Body of pancreas (tissue), 4 donors: ENCODE data around the gene CFAP210. TPM values are rescaled to one million over a fixed set of nuclear protein-coding genes. Genes with fewer than 3 reads are reported as not detected.

Experiments used
- ATAC-seq: fragments of 150-250 bp; one replicate; pipeline ENCODE4 v1.9.1; 2016
- DNase-seq, 4 donors: peaks; one replicate each; pipeline ENCODE4 v3.0.0-alpha.2; 2019
- H3K27ac ChIP-seq, 4 donors: fragments of 200-600 bp; sonication (generic); 1 replicate in 3 of 4; 2 replicates in 1 of 4; pipeline versions ENCODE4 v1.5.1 to v1.6.1; 2016 to 2019; ENCODE audit warnings: mild to moderate bottlenecking in 1 of 4, mixed read lengths in 1 of 4, moderate library complexity in 1 of 4
- H3K27me3 ChIP-seq, 2 donors: fragments of 200-600 bp; sonication (generic); one replicate each; pipeline ENCODE4 v1.6.0; 2016; ENCODE audit warnings: mild to moderate bottlenecking in 1 of 2
- H3K36me3 ChIP-seq, 2 donors: fragments of 200-600 bp; sonication (generic); replicated peaks in 1 of 2; 2 replicates each; pipeline ENCODE4 v1.5.1; 2016; ENCODE audit warnings: low read depth in 2 of 2; ENCODE audit not compliant: insufficient read depth in 1 of 2
- H3K4me1 ChIP-seq: fragments of 200-600 bp; sonication (generic); one replicate; pipeline ENCODE4 v1.6.0; 2016
- H3K4me3 ChIP-seq, 2 donors: fragments of 200-600 bp; sonication (generic); 1 replicate in 1 of 2; 2 replicates in 1 of 2; pipeline ENCODE4 v1.5.1; 2016 to 2019
- H3K9me3 ChIP-seq, 3 donors: fragments of 200-600 bp; sonication (generic); 1 replicate in 2 of 3; 2 replicates in 1 of 3; pipeline ENCODE4 v1.5.1; 2016
- POLR2A ChIP-seq, 3 donors: fragments of 450-650 bp; IDR thresholded peaks; one replicate each; pipeline ENCODE4 v1.6.1; 2016; ENCODE audit warnings: antibody characterized with exemption in 3 of 3, mild to moderate bottlenecking in 2 of 3
- WGBS, 2 donors: methylation state at CpG; one replicate each; pipeline ENCODE4 v1.1.5; 2017; 5-methylcytosine and 5-hydroxymethylcytosine counted together
- intact Hi-C: fragments of 100-400 bp; cut with DNase I; formaldehyde crosslinking; loops from one replicate; pipeline ENCODE4 v1.15.1; 2023
- total RNA-seq, 2 donors: library from RNA; depleted of rRNA; stranded (reverse); fragments of >200 nt; gene quantifications; one replicate each; pipeline ENCODE4 v1.1.0, GENCODE V29; 2016
- TF ChIP-seq, protein P1 (sequence below), 7 experiments: fragments of 450-650 bp in 4 of 7; fragments of 200-600 bp in 3 of 7; sonication (generic) in 3 of 7; IDR thresholded peaks; one replicate each; pipeline ENCODE4 v1.5.1; 2016 to 2019; ENCODE audit warnings: antibody characterized with exemption in 7 of 7

The CFAP210 gene
- total RNA-seq, 2 donors from 2014 or later = not detected

DNA sequence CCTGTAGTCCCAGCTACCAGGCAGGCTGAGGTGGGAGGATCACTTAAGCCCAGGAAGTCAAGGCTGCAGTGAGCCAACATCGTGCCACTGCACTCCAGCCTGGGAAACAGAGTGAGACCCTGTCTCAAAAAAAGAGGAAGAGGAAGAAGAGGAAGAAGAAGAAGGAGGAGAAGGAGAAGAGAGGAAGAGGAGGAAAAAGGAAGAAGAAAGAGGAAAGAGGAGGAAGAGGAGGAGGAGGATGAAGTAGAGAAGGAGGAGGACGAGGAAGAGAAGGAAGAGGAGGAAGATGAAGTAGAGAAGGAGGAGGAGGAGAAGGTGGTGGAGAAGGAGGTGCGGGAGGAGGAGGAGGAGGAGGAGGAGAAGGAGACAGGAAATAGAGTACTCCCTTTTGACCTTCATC, 38.0 kb downstream of the CFAP210 start:
- ATAC-seq (no peak), DNase-seq (no peak)
- no peaks in the 10 kb centered on the region for H3K27me3 ChIP-seq
- H3K36me3 ChIP-seq = no peaks in the 10 kb centered on the region
- intact Hi-C loops = no loop called here
- TF ChIP-seq, protein P1, sequence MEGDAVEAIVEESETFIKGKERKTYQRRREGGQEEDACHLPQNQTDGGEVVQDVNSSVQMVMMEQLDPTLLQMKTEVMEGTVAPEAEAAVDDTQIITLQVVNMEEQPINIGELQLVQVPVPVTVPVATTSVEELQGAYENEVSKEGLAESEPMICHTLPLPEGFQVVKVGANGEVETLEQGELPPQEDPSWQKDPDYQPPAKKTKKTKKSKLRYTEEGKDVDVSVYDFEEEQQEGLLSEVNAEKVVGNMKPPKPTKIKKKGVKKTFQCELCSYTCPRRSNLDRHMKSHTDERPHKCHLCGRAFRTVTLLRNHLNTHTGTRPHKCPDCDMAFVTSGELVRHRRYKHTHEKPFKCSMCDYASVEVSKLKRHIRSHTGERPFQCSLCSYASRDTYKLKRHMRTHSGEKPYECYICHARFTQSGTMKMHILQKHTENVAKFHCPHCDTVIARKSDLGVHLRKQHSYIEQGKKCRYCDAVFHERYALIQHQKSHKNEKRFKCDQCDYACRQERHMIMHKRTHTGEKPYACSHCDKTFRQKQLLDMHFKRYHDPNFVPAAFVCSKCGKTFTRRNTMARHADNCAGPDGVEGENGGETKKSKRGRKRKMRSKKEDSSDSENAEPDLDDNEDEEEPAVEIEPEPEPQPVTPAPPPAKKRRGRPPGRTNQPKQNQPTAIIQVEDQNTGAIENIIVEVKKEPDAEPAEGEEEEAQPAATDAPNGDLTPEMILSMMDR (IDR thresholded peaks at IDR 0.05) = no peak
- no peak for TF ChIP-seq POLR2A (IDR thresholded peaks at IDR 0.05)
- H3K27ac ChIP-seq = no peak overlapping the region
- H3K9me3 ChIP-seq = no peaks in the 10 kb centered on the region
- H3K4me1 ChIP-seq = no peaks in the 10 kb centered on the region
- 61 to 62% methylated on average over 3 of the region's 3 CpGs for WGBS, 2 donors
- no peak overlapping the region for H3K4me3 ChIP-seq

DNA sequence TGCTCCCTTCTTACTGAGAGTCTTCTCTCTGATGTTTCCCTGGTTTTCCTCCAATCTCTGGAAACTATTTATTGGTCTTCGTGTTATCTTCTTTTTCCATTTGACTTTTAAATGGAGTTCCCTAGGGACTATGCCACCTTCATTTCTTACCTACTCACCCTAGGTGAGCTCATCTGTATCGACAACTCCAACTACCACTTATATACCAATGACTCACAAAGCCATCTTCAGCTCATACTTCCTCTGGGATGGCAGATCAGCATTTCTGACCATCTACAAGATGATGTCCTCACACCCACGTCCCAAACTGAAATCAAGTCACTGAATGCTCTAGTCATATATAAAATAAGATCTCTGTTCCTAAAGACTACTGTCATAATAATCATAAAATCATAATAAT, 40.6 kb downstream of the CFAP210 start:
- no peaks in the 10 kb centered on the region for H3K36me3 ChIP-seq

DNA sequence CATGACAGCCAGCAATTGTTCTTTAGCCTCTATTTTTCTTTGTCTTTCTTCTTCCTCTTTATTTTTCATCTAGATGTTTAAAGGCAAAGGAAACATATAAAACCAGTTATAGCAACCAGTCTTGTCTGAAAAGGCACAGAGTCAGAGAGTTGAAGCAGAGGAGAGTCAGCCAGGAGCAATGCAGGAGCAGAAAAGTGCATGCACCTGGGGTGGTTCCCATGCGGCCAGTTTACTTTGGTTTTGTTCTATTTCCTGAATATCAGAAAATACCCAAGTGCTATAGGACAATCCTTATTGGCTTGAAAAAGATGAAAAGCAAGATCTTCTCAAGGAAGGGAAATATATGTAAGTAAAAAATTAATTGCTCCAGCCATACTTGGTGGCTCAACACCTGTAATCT, 44.9 kb downstream of the CFAP210 start:
- WGBS, 2 donors = 19 to 39% methylated on average over 1 of the region's 1 CpG
- Histone ChIP-seq H3K9me3 (no peaks in the 10 kb centered on the region), H3K36me3 (no peaks in the 10 kb centered on the region), H3K27me3 (no peaks in the 10 kb centered on the region), H3K4me3 (no peak overlapping the region), H3K4me1 (peaks cover 14% of the 10 kb centered on the region), H3K27ac (peak overlapping the region in 3 of 4 donors; percentile 38 to 69 (median 61))
- ATAC-seq (peak; percentile 90), DNase-seq (peak; percentile 64 to 83 (median 66))
- intact Hi-C loops = no loop called here
- no peak for TF ChIP-seq POLR2A (IDR thresholded peaks at IDR 0.05)

More for the DNA sequence above, 40.6 kb downstream of the CFAP210 start:
- Histone ChIP-seq H3K27ac (no peak overlapping the region), H3K9me3 (no peaks in the 10 kb centered on the region), H3K27me3 (no peaks in the 10 kb centered on the region), H3K4me3 (no peak overlapping the region), H3K4me1 (peaks cover 9% of the 10 kb centered on the region)
- 57 to 61% methylated on average over 3 of the region's 3 CpGs for WGBS, 2 donors
- TF ChIP-seq, protein P1 (IDR thresholded peaks at IDR 0.05) = no peak
- TF ChIP-seq POLR2A (IDR thresholded peaks at IDR 0.05) = no peak
- intact Hi-C loops = no loop called here
- DNase-seq (no peak), ATAC-seq (no peak)

DNA sequence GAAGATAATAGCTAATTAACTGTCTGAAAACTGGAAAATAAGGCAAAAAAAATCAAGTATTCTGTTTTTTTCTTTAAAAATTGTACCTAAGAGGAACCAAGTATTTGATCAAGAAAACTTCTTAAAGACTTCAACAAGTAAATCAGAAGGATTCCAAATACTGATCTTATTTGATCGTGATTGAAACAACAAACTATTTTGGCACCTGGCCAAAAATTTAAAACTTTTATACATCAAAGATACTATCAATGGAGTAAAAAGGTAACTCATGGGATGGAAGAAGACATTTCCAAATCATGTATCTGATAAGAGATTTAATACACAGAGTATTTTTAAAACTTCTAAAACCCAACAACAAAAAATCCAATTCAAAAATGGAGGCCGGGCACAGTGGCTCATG, 46.7 kb downstream of the CFAP210 start:
- Histone ChIP-seq H3K9me3 (no peaks in the 10 kb centered on the region), H3K27me3 (no peaks in the 10 kb centered on the region), H3K27ac (no peak overlapping the region), H3K36me3 (no peaks in the 10 kb centered on the region), H3K4me3 (no peak overlapping the region), H3K4me1 (peaks cover 14% of the 10 kb centered on the region)
- no peak for ATAC-seq
- WGBS, 2 donors = 71 to 75% methylated on average over 2 of the region's 2 CpGs
- intact Hi-C loops = no loop called here
- TF ChIP-seq, protein P1 (IDR thresholded peaks at IDR 0.05) = no peak
- TF ChIP-seq POLR2A (IDR thresholded peaks at IDR 0.05) = no peak
- no peak for DNase-seq

DNA sequence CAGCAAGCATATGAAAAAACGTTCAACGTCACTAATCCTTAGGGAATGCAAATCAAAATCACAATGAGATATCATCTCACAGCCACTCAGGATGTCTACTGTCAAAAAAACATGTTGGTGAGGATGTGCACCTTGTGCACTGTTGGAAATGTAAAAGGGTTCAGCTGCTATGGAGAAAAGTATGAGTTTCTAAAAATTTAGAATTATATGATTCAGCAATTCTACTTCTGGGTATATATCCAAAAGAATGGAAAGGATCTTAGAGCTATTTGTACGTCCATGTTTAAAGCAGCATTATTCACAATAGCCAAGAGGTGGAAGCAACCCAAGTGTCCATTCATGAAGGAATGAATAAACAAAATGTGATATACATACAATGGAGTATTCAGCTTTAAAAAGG, 50.0 kb downstream of the CFAP210 start:
- no peak for TF ChIP-seq POLR2A (IDR thresholded peaks at IDR 0.05)
- TF ChIP-seq, protein P1 (IDR thresholded peaks at IDR 0.05) = no peak
- Histone ChIP-seq H3K27me3 (no peaks in the 10 kb centered on the region), H3K4me3 (no peak overlapping the region), H3K4me1 (peaks cover 27% of the 10 kb centered on the region), H3K36me3 (no peaks in the 10 kb centered on the region), H3K27ac (no peak overlapping the region), H3K9me3 (no peaks in the 10 kb centered on the region)
- 66 to 67% methylated on average over 3 of the region's 3 CpGs for WGBS, 2 donors
- intact Hi-C loops = no loop called here
- no peak for ATAC-seq
- DNase-seq = no peak
